ENCODE data around the gene KREMEN1.

The KREMEN1 gene

GRCh38 chr22:29190918-29191317, 118.1 kb downstream of the KREMEN1 start:
- no peak for DNase-seq (ENCODE audit: low read depth)

DNA sequence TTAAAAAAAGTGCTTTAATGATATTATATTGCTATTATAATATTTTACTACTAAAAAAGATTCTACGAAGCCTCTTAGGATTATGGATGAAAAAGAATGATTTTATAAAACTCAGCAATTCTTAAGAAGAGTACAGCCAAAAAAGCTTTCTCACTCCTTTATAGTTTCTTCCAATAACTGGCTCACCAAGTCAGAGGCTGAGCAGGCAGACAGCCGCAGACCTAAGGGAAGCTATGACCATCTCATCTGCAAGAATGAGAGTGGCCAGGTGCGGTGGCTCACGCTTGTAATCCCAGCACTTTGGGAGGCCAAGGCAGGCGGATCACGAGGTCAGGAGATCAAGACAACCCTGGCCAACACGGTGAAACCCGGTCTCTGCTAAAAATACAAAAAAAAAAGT, 120.2 kb downstream of the KREMEN1 start:
- DNase-seq (ENCODE audit: low read depth): no peak

DNA sequence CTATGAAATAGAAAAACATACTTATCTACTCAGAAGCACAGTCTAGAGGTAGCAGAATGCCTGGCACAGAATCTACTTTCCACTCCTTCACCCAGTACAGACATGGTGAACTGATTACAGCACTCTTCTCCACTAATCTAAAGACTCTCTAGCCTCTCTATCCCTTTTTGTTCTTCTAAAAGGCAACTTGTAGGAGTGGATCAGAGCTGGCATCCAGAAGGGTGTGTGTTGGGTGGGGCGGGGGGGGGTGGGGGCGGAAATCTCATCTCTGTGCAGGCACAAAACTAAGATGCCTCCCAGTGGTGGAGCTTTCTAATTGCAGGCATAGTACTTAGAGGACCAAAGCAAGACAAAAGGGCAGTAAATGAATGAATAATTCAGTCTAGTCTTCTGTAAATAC, 121.3 kb downstream of the KREMEN1 start:
- no peak for DNase-seq (ENCODE audit: low read depth)

- peak; percentile 12 for DNase-seq (ENCODE audit: low read depth)
Observed at GRCh38 chr22:29195118-29195963, 122.5 kb downstream of the KREMEN1 start.

DNA sequence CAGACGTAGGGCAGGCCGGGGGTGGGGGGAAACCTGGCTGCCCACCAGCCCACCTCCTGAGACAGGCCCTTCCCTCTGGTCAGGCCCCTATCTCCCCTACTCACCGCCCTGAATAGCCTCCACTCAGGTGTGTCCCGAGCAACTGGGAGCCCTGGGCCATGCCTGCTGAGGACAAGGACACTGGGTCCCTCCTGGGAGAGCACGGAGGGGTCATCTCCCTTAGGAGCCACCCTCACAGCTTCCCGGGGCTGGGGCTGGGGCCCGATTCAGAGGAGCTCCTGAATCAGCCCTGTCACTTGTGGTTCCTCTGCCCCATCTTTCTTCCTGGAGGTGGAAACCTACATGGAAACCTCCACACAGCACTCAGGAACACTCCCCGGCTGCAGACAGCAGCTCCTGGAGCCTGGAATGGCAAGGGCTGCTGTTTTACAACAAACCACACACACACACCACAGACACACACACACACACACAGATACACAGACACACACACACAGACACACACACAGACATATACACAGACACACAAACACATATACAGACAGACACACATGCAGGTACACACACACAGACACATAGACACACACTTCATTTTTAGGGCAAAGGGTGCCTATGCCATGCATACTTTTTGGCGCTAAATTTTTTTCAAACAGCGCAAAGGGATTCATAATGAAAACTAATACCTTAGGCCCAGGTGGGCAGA, 123.3 kb downstream of the KREMEN1 start:
- no peak for DNase-seq (ENCODE audit: low read depth)

GRCh38 chr22:29197096-29197495, 124.3 kb downstream of the KREMEN1 start:
- no peak for DNase-seq (ENCODE audit: low read depth)

- DNase-seq (ENCODE audit: low read depth): no peak
Observed at GRCh38 chr22:29198240-29198639, 125.4 kb downstream of the KREMEN1 start.

- DNase-seq (ENCODE audit: low read depth): no peak
Observed at GRCh38 chr22:29199702-29200400, 127.0 kb downstream of the KREMEN1 start.

DNA sequence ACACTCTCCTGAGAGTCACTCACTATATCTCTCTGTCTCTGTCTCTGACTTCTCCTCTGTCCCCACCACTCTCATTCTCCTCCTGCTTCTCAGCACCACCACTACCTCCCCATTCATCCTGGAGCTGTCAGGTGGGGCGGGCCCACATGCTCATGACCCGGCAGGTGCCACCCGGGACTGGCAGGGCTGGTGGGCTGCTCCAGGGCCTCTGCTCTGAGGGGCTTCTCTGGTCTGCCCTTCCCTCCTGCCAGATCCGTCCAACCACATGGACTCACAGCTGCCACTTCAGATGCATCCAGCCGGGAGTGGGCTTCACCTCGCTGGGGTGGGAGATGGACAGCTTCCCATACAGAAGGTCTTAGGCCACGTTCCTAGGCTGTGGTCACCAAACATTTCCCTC, 128.1 kb downstream of the KREMEN1 start:
- no peak for DNase-seq (ENCODE audit: low read depth)

- DNase-seq (ENCODE audit: low read depth): no peak
Observed at GRCh38 chr22:29201782-29202181, 128.9 kb downstream of the KREMEN1 start.

DNA sequence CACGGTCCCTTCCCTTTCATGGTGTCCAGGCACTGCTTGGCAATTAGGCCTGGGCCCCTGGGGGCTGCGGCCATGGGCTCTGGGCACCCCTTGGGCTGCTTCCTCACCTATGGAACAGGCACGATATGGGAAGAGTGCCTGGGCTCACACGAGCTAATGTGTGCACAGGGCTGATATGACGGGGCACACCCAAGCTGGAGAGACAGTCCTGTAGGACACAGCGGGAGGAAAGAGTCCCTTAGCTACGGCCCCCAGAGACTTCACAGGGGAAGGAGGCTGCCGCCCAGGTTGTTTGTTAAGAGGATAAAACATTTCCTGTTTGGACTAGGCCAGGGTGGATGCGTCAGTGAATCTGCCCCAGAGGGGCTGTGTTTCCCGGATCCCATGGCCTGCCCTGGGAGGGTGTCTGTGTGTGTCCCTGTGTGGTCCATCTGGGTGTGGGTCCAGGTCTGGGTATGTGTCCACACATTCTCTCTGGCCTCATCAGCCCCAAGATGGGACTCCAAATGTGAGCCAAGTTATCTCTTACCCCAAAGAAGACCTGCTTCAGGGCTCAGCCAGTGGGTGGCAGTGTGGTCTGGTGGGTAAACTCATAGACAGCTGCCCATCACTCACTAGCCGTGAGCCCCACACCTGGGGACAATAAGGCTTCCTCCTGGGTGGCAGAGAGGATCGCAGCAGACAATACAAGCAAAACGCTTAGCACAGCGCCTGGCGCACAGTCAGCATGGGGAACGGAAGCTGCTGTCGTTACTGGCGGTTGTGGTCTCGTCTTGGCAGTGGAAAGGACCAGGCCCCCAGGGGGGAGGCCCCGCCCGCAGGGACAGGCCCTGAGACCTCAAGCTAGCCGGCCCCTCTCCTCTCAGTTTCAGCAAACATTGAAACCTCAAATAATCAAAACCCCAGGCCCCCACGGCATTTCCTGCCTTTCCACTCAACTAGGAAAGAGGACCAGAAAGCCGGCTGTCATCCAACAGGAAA, 129.7 kb downstream of the KREMEN1 start:
- peak; percentile 8 for DNase-seq (ENCODE audit: low read depth)

GRCh38 chr22:29203488-29204454, 130.9 kb downstream of the KREMEN1 start:
- DNase-seq (ENCODE audit: low read depth): no peak

DNA sequence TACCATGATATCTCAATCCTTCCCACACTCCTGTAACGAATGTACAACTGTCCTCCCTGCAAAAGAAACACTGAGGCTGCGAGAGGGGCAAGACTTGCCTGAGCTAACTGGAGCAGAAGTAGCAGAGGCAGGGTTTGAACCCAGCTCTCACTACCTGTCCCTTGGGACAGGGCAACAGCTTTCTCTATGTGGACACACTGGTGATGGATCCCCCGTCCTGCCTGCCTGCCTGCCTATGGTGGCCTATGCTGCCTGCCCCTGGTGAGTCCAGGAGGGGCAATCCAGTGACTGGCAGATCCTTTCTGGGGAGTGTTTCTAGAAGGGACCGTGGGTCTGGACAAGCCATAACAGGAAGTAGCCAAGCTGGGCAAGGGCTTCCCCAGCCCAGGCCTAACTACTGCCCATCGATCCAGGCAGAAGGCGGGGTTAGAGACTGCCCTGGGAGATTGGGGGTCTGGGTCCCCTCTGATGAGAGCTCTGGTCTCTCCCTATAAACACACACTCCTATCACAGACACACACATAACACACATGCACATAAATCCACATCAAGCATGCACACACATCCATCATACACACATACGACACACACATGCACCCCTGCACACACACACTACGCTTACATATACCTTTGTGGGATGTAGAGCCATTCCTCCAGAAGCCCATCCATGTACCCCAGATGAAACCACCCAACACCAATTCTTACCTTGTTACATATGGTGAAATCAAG, 131.8 kb downstream of the KREMEN1 start:
- no peak for DNase-seq (ENCODE audit: low read depth)

DNA sequence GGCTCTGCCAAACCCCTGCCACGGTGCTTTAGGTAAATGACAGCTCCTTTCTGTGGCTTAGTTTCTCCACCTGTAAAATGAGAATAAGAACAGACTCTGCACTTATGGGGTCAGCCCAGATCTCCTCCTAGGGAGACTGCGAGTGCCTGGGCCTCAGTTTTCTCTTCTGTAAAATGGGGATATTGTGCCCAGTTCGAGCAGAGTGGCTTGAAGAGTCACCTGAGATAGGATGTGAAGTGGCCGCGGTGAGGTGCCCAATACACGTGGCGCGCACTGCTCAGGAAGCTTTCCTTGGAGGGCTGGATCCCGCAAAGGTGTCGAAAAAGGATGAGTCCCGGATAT, 132.4 kb downstream of the KREMEN1 start:
- no peak for DNase-seq (ENCODE audit: low read depth)

- peak; percentile 6 for DNase-seq (ENCODE audit: low read depth)
Observed at GRCh38 chr22:29205594-29206371, 132.9 kb downstream of the KREMEN1 start, which contains the start of gene EMID1. TSS of gene EMID1 (plus strand) at chr22:29205896. CDS start at chr22:29206039, 143 bp downstream.

GRCh38 chr22:29206372-29207242, 133.8 kb downstream of the KREMEN1 start:
- no peak for DNase-seq (ENCODE audit: low read depth)

DNA sequence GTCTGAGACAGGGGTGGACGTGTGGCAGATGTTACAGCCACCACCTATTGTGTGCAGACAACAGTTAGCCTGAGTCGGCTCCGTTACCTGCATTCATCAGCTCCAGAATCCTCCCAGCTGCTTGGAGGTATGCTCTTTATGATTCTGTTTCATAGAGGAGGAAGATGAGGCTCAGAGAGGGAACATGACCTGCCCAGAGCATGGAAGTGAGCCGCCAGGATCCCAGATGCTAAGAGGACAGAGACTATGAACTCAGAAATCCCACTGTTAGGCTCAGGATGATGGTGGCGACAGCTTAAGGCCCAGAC, 134.4 kb downstream of the KREMEN1 start:
- no peak for DNase-seq (ENCODE audit: low read depth)
